ENCODE results near the gene HMGCR.

DNA sequence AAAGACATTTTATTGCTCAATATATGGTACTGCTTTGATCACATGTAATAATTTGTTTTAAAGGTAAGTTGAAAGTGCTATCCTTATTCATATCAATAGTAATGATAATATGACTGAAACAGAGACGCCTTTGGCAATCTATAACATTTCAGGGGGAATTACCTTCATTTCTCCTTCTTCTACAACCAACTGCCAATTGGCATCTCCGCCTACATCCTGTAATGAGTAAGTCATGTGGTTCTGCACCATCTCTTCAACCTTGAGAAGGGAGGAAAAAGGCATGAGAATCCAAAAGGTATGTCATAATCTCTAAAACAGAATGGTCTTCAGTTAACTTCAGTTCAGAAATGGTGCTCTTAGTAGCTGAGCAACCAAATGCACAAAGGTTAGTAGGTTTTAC is 52.4 kb downstream of the HMGCR start:
- TF ChIP-seq, protein P1, sequence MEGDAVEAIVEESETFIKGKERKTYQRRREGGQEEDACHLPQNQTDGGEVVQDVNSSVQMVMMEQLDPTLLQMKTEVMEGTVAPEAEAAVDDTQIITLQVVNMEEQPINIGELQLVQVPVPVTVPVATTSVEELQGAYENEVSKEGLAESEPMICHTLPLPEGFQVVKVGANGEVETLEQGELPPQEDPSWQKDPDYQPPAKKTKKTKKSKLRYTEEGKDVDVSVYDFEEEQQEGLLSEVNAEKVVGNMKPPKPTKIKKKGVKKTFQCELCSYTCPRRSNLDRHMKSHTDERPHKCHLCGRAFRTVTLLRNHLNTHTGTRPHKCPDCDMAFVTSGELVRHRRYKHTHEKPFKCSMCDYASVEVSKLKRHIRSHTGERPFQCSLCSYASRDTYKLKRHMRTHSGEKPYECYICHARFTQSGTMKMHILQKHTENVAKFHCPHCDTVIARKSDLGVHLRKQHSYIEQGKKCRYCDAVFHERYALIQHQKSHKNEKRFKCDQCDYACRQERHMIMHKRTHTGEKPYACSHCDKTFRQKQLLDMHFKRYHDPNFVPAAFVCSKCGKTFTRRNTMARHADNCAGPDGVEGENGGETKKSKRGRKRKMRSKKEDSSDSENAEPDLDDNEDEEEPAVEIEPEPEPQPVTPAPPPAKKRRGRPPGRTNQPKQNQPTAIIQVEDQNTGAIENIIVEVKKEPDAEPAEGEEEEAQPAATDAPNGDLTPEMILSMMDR (IDR thresholded peaks at IDR 0.05): no peak
- TF ChIP-seq POLR2AphosphoS5 (IDR thresholded peaks at IDR 0.05; ENCODE audit: low read depth, low read length) (no peak), SIN3A (IDR thresholded peaks at IDR 0.05; ENCODE audit: borderline replicate concordance, insufficient read depth, low read depth, low read length) (no peak)
- TF ChIP-seq, protein P2, sequence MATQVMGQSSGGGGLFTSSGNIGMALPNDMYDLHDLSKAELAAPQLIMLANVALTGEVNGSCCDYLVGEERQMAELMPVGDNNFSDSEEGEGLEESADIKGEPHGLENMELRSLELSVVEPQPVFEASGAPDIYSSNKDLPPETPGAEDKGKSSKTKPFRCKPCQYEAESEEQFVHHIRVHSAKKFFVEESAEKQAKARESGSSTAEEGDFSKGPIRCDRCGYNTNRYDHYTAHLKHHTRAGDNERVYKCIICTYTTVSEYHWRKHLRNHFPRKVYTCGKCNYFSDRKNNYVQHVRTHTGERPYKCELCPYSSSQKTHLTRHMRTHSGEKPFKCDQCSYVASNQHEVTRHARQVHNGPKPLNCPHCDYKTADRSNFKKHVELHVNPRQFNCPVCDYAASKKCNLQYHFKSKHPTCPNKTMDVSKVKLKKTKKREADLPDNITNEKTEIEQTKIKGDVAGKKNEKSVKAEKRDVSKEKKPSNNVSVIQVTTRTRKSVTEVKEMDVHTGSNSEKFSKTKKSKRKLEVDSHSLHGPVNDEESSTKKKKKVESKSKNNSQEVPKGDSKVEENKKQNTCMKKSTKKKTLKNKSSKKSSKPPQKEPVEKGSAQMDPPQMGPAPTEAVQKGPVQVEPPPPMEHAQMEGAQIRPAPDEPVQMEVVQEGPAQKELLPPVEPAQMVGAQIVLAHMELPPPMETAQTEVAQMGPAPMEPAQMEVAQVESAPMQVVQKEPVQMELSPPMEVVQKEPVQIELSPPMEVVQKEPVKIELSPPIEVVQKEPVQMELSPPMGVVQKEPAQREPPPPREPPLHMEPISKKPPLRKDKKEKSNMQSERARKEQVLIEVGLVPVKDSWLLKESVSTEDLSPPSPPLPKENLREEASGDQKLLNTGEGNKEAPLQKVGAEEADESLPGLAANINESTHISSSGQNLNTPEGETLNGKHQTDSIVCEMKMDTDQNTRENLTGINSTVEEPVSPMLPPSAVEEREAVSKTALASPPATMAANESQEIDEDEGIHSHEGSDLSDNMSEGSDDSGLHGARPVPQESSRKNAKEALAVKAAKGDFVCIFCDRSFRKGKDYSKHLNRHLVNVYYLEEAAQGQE (IDR thresholded peaks at IDR 0.05; ENCODE audit: insufficient read depth in 1 of 2, low read depth in 2 of 2, low read length in 1 of 2): no peak
